Ishikawa (cell line): ENCODE results near the gene UBE2E3.

ENCODE experiments used
- CEBPB ChIP-seq: IDR thresholded peaks from 2 replicates; pipeline ENCODE4 v1.6.1; 2012
- CREB1 ChIP-seq: IDR thresholded peaks from 2 replicates; pipeline ENCODE4 v1.6.1; 2012; ENCODE audit warnings: low read depth
- EGR1 ChIP-seq: IDR thresholded peaks from 2 replicates; pipeline ENCODE4 v1.6.1; 2012
- EP300 ChIP-seq: IDR thresholded peaks from 2 replicates; pipeline ENCODE4 v1.6.1; 2012; ENCODE audit warnings: borderline replicate concordance
- FOXM1 ChIP-seq: IDR thresholded peaks from 2 replicates; pipeline ENCODE4 v1.6.1; 2012; ENCODE audit warnings: low read depth, borderline replicate concordance
- NFIC ChIP-seq: IDR thresholded peaks from 2 replicates; pipeline ENCODE4 v1.6.1; 2012
- RAD21 ChIP-seq: IDR thresholded peaks from 2 replicates; pipeline ENCODE4 v1.6.1; 2012; ENCODE audit warnings: low read depth
- TAF1 ChIP-seq: IDR thresholded peaks from 2 replicates; pipeline ENCODE4 v1.6.1; 2012; ENCODE audit warnings: low read depth, mild to moderate bottlenecking
- TCF12 ChIP-seq: IDR thresholded peaks from 2 replicates; pipeline ENCODE4 v1.6.1; 2012; ENCODE audit warnings: low read depth
- TEAD4 ChIP-seq: IDR thresholded peaks from 2 replicates; pipeline ENCODE4 v1.6.1; 2012
- USF1 ChIP-seq: IDR thresholded peaks from 2 replicates; pipeline ENCODE4 v1.6.1; 2012
- YY1 ChIP-seq: IDR thresholded peaks from 2 replicates; pipeline ENCODE4 v1.6.1; 2012; ENCODE audit warnings: low read depth
- ZBTB7A ChIP-seq: IDR thresholded peaks from 2 replicates; pipeline ENCODE4 v1.6.1; 2012; ENCODE audit warnings: low read depth
- TF ChIP-seq, protein P1 (sequence below): IDR thresholded peaks from 2 replicates; pipeline ENCODE4 v1.6.1; 2012; ENCODE audit warnings: low read depth, mild to moderate bottlenecking
- TF ChIP-seq, protein P2 (sequence below): IDR thresholded peaks from 2 replicates; pipeline ENCODE4 v1.6.1; 2012

The UBE2E3 gene

DNA sequence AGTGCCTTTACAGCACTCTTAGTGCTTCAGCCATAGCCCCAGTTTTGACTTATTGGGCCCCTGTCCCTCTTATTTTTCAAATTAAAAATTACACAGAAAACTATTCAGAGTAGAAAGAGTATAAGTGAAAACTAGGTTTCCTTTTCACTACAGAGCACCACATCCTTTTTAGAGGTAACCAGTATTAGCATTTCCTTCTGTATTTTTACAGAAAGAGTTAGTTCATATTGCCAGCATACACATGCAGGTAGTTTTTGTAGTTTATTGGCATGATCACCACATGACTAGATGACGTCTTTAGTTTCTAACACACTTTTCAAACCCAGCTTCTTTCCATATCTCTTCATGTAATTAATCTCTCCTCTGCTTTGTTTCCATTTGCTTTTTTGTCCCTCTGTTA, 66.4 kb downstream of the UBE2E3 start:
- TF ChIP-seq CEBPB (no peak), NFIC (no peak), ZBTB7A (no peak), TAF1 (no peak), RAD21 (no peak), TEAD4 (no peak), CREB1 (no peak), FOXM1 (no peak), TCF12 (no peak), EGR1 (no peak), YY1 (no peak), USF1 (no peak), EP300 (no peak)
- TF ChIP-seq, protein P1, sequence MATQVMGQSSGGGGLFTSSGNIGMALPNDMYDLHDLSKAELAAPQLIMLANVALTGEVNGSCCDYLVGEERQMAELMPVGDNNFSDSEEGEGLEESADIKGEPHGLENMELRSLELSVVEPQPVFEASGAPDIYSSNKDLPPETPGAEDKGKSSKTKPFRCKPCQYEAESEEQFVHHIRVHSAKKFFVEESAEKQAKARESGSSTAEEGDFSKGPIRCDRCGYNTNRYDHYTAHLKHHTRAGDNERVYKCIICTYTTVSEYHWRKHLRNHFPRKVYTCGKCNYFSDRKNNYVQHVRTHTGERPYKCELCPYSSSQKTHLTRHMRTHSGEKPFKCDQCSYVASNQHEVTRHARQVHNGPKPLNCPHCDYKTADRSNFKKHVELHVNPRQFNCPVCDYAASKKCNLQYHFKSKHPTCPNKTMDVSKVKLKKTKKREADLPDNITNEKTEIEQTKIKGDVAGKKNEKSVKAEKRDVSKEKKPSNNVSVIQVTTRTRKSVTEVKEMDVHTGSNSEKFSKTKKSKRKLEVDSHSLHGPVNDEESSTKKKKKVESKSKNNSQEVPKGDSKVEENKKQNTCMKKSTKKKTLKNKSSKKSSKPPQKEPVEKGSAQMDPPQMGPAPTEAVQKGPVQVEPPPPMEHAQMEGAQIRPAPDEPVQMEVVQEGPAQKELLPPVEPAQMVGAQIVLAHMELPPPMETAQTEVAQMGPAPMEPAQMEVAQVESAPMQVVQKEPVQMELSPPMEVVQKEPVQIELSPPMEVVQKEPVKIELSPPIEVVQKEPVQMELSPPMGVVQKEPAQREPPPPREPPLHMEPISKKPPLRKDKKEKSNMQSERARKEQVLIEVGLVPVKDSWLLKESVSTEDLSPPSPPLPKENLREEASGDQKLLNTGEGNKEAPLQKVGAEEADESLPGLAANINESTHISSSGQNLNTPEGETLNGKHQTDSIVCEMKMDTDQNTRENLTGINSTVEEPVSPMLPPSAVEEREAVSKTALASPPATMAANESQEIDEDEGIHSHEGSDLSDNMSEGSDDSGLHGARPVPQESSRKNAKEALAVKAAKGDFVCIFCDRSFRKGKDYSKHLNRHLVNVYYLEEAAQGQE: no peak
- TF ChIP-seq, protein P2, sequence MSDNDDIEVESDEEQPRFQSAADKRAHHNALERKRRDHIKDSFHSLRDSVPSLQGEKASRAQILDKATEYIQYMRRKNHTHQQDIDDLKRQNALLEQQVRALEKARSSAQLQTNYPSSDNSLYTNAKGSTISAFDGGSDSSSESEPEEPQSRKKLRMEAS: no peak

GRCh38 chr2:181047829-181048228, 67.4 kb downstream of the UBE2E3 start:
- TF ChIP-seq TCF12: no peak
- TF ChIP-seq, protein P1: no peak
- no peak for TF ChIP-seq YY1
- no peak for TF ChIP-seq EP300
- TF ChIP-seq FOXM1: no peak
- no peak for TF ChIP-seq RAD21
- no peak for TF ChIP-seq NFIC
- TF ChIP-seq, protein P2: no peak
- no peak for TF ChIP-seq TEAD4

DNA sequence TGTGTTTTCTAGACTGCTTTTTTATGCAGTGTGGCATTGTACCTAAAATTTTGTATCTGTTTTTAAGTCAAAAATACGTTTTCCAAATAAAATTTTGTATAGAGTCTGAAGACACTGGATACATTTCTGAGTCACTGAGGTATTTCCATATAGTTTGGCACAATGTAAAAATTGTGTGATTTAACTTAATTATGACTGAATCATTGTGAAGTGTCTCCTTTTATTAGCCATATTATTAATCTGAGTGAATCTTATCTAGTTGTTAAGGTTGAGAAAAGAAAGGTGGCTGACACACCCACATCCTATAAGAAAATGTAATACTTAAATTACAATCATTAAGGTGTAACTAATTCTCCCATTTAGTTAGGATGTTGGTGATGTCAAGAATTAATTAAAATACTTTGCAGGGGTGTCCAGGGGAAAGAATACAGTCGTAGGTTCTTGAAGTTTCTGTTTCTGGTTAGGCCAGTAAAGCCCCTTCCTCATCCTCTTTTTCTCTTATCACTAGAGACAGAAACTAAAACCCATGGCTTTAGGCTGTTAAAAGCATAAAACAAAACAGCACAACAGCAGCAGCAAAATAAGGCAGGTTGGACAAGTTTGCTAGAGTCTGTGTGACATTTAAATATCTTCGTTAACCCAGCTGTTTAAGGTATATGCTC, 71.6 kb downstream of the UBE2E3 start:
- TF ChIP-seq EGR1 (no peak), NFIC (no peak), EP300 (no peak), TAF1 (no peak), TEAD4 (no peak), USF1 (no peak), CEBPB (no peak), YY1 (no peak), FOXM1 (no peak), ZBTB7A (no peak), TCF12 (no peak), RAD21 (no peak), CREB1 (no peak)
- TF ChIP-seq, protein P1: no peak
- TF ChIP-seq, protein P2: no peak

GRCh38 chr2:181052523-181052891, 72.1 kb downstream of the UBE2E3 start:
- TF ChIP-seq CREB1: no peak

GRCh38 chr2:181054256-181054655, 73.9 kb downstream of the UBE2E3 start:
- TF ChIP-seq RAD21 (no peak), TAF1 (no peak), YY1 (no peak), CEBPB (no peak), USF1 (no peak), TCF12 (no peak), CREB1 (no peak), FOXM1 (no peak), NFIC (no peak), ZBTB7A (no peak)
- TF ChIP-seq, protein P1: no peak
- TF ChIP-seq, protein P2: no peak
